Neuronal stem cell (in vitro differentiated cells): ENCODE measurements around the gene CABP1.

Experiments
- DNase-seq: peaks from one replicate; pipeline ENCODE4 v3.0.0-alpha.2; 2013; ENCODE audit warnings: low spot score
- H2AFZ ChIP-seq: one replicate; pipeline ENCODE4 v1.6.1; 2013; ENCODE audit warnings: mild to moderate bottlenecking, low read length, inconsistent platforms
- H2AK5ac ChIP-seq: 2 replicates; pipeline ENCODE4 v1.6.1; 2013; ENCODE audit warnings: low read depth, mild to moderate bottlenecking, inconsistent platforms, low read length, moderate library complexity, mixed read lengths
- H2BK120ac ChIP-seq: 2 replicates; pipeline ENCODE4 v1.6.1; 2013; ENCODE audit warnings: low read depth, mild to moderate bottlenecking, inconsistent platforms, low read length, moderate library complexity, mixed read lengths
- H2BK12ac ChIP-seq: one replicate; pipeline ENCODE4 v1.6.1; 2013; ENCODE audit warnings: low read length, inconsistent platforms
- H2BK15ac ChIP-seq: 2 replicates; pipeline ENCODE4 v1.6.1; 2013; ENCODE audit warnings: mild to moderate bottlenecking, low read length, inconsistent platforms, mixed read lengths
- H2BK5ac ChIP-seq: one replicate; pipeline ENCODE4 v1.6.1; 2013; ENCODE audit warnings: inconsistent platforms, mild to moderate bottlenecking, low read length, moderate library complexity
- H3K14ac ChIP-seq: one replicate; pipeline ENCODE4 v1.6.1; 2013; ENCODE audit warnings: low read length, inconsistent platforms
- H3K18ac ChIP-seq: 2 replicates; pipeline ENCODE4 v1.6.1; 2013; ENCODE audit warnings: low read length, inconsistent platforms
- H3K23ac ChIP-seq: 2 replicates; pipeline ENCODE4 v1.6.1; 2013; ENCODE audit warnings: low read depth, mild to moderate bottlenecking, mixed read lengths, low read length, inconsistent platforms; ENCODE audit not compliant: poor library complexity
- H3K27ac ChIP-seq: replicated peaks from 3 replicates; pipeline ENCODE4 v1.5.1; 2013; ENCODE audit warnings: low read length, inconsistent platforms
- H3K27me3 ChIP-seq, 3 experiments: 2 replicates each; pipeline ENCODE4 v1.6.1; 2013; ENCODE audit warnings: low read length in 3 of 3, mild to moderate bottlenecking in 2 of 3, inconsistent platforms in 1 of 3, low read depth in 1 of 3, mixed read lengths in 1 of 3, moderate library complexity in 1 of 3; ENCODE audit not compliant: control insufficient read depth in 3 of 3, insufficient read depth in 3 of 3
- H3K36me3 ChIP-seq, 2 donors: replicated peaks in 1 of 2; 2 replicates each; pipeline ENCODE4 v1.6.1; 2013; ENCODE audit warnings: low read length in 2 of 2; ENCODE audit not compliant: control insufficient read depth in 2 of 2, insufficient read depth in 2 of 2
- H3K4ac ChIP-seq: 2 replicates; pipeline ENCODE4 v1.6.1; 2013; ENCODE audit warnings: inconsistent platforms, mild to moderate bottlenecking, low read length, moderate library complexity
- H3K4me1 ChIP-seq, 2 donors: 1 replicate in 1 of 2; 2 replicates in 1 of 2; pipeline ENCODE4 v1.6.1; 2013; ENCODE audit warnings: low read length in 2 of 2, low read depth in 1 of 2; ENCODE audit not compliant: control insufficient read depth in 2 of 2, insufficient read depth in 1 of 2
- H3K4me2 ChIP-seq: one replicate; pipeline ENCODE4 v1.6.1; 2013; ENCODE audit warnings: mild to moderate bottlenecking, low read length, inconsistent platforms; ENCODE audit not compliant: insufficient read depth, poor library complexity, severe bottlenecking
- H3K4me3 ChIP-seq, 2 donors: 2 replicates each; pipeline ENCODE4 v1.5.1; 2013; ENCODE audit warnings: low read length in 2 of 2, mild to moderate bottlenecking in 2 of 2, inconsistent platforms in 1 of 2, moderate library complexity in 1 of 2
- H3K79me1 ChIP-seq: one replicate; pipeline ENCODE4 v1.6.1; 2013; ENCODE audit warnings: low read depth, mild to moderate bottlenecking, inconsistent platforms, low read length, moderate library complexity
- H3K9ac ChIP-seq: one replicate; pipeline ENCODE4 v1.6.1; 2013; ENCODE audit warnings: mild to moderate bottlenecking, low read depth, low read length, inconsistent platforms; ENCODE audit not compliant: poor library complexity
- H3K9me3 ChIP-seq, 2 donors: replicated peaks in 1 of 2; 2 replicates each; pipeline versions ENCODE3 to v1.6.1; 2013; ENCODE audit warnings: low read length in 2 of 2, mild to moderate bottlenecking in 2 of 2, inconsistent platforms in 1 of 2, low read depth in 1 of 2, mixed read lengths in 1 of 2, moderate library complexity in 1 of 2; ENCODE audit not compliant: control insufficient read depth in 2 of 2, insufficient read depth in 1 of 2
- H4K8ac ChIP-seq: one replicate; pipeline ENCODE4 v1.6.1; 2013; ENCODE audit warnings: low read depth, mild to moderate bottlenecking, inconsistent platforms, low read length, moderate library complexity
- H4K91ac ChIP-seq: one replicate; pipeline ENCODE4 v1.6.1; 2013; ENCODE audit warnings: low read length, low read depth, mild to moderate bottlenecking, inconsistent platforms; ENCODE audit not compliant: poor library complexity
- WGBS, 2 donors: extraction: QIAGEN DNeasy Blood & Tissue Kit; methylation state at CpG; one replicate each; pipeline ENCODE4 v1.1.7; 2013; ENCODE audit warnings: missing lambda C conversion rate in 2 of 2, mixed read lengths in 1 of 2; ENCODE audit not compliant: insufficient read length in 2 of 2, insufficient replicate concordance in 1 of 2; ENCODE audit errors: extremely low coverage in 2 of 2; 5-methylcytosine and 5-hydroxymethylcytosine counted together

The CABP1 gene

GRCh38 chr12:120712610-120713009, 72.2 kb downstream of the CABP1 start:
- Histone ChIP-seq H3K9ac (no peak overlapping the region), H4K8ac (no peak overlapping the region), H2BK120ac (no peak overlapping the region), H3K4me3 (no peak overlapping the region), H3K9me3 (no peaks in the 10 kb centered on the region), H3K4ac (no peak overlapping the region), H3K23ac (no peak overlapping the region), H4K91ac (no peak overlapping the region), H3K4me2 (no peak overlapping the region), H3K79me1 (peaks cover 7% of the 10 kb centered on the region), H3K4me1 (peaks cover 10 to 13% of the 10 kb centered on the region in 2 donors), H2AK5ac (no peak overlapping the region), H2BK12ac (no peak overlapping the region), H2BK15ac (no peak overlapping the region), H2AFZ (no peak overlapping the region), H2BK5ac (no peak overlapping the region), H3K14ac (no peak overlapping the region), H3K18ac (no peak overlapping the region), H3K36me3 (peaks cover 30 to 60% of the 10 kb centered on the region in 2 donors), H3K27me3 (no peaks in the 10 kb centered on the region), H3K27ac (no peak overlapping the region)
- WGBS, 2 donors, result no CpG with 5 or more reads among the region's 6 CpGs
- no peak for DNase-seq

- Histone ChIP-seq H4K91ac (no peak overlapping the region), H3K9me3 (no peaks in the 10 kb centered on the region), H3K23ac (no peak overlapping the region), H3K27me3 (no peaks in the 10 kb centered on the region), H2BK15ac (no peak overlapping the region), H4K8ac (no peak overlapping the region), H2AK5ac (no peak overlapping the region), H3K36me3 (peaks cover 37 to 73% of the 10 kb centered on the region in 2 donors), H3K4me2 (no peak overlapping the region), H3K4ac (no peak overlapping the region), H2BK5ac (no peak overlapping the region), H3K4me3 (no peak overlapping the region), H3K9ac (no peak overlapping the region), H2AFZ (no peak overlapping the region), H3K14ac (no peak overlapping the region), H2BK120ac (no peak overlapping the region), H3K4me1 (peaks cover 10 to 13% of the 10 kb centered on the region in 2 donors), H3K18ac (no peak overlapping the region), H3K27ac (no peak overlapping the region), H3K79me1 (peaks cover 7% of the 10 kb centered on the region), H2BK12ac (no peak overlapping the region)
- DNase-seq, result peak; percentile 83
- no CpG with 5 or more reads among the region's 4 CpGs for WGBS, 2 donors
These were observed 73.5 kb downstream of the CABP1 start for GRCh38 chr12:120713861-120714482.
